Mesothelial cell of epicardium (in vitro differentiated cells): ENCODE results near the gene PLA2G4D. TPM values are rescaled to one million over a fixed set of nuclear protein-coding genes. Genes with fewer than 3 reads are reported as not detected.

Source experiments
- DNase-seq, 2 experiments: peaks; one replicate each; pipeline ENCODE4 v3.0.0; 2021; ENCODE audit warnings: low spot score in 2 of 2; ENCODE audit not compliant: unreplicated experiment in 2 of 2
- H3K27ac Mint-ChIP-seq: 2 replicates; pipeline ENCODE4 v1.8.0; 2021; ENCODE audit warnings: mixed read lengths
- H3K27me3 Mint-ChIP-seq: 2 replicates; pipeline ENCODE4 v1.8.0; 2021; ENCODE audit warnings: low read depth, mixed read lengths
- H3K36me3 Mint-ChIP-seq: 2 replicates; pipeline ENCODE4 v1.8.0; 2021; ENCODE audit warnings: mixed read lengths
- H3K4me1 Mint-ChIP-seq: 2 replicates; pipeline ENCODE4 v1.8.0; 2021; ENCODE audit warnings: mixed read lengths
- H3K4me3 Mint-ChIP-seq: 2 replicates; pipeline ENCODE4 v1.8.0; 2021; ENCODE audit warnings: mild to moderate bottlenecking, moderate library complexity, mixed read lengths
- H3K9me3 Mint-ChIP-seq: 2 replicates; pipeline ENCODE4 v1.8.0; 2021; ENCODE audit warnings: mixed read lengths
- CTCF ChIP-seq: fragments of 200-600 bp; sonication (generic); IDR thresholded peaks from one replicate; pipeline ENCODE4 v1.5.0; 2021; ENCODE audit warnings: antibody characterized with exemption; ENCODE audit not compliant: unreplicated experiment
- total RNA-seq: library from RNA; stranded (reverse); gene quantifications from 3 replicates; pipeline ENCODE4 v1.2.1, GENCODE V29; 2021

Gene PLA2G4D
- total RNA-seq, 1 donor from 2014 or later = not detected

GRCh38 chr15:42020713-42021273 is 73.6 kb downstream of the PLA2G4D start, which contains the start of gene PLA2G4E:
PLA2G4E (minus strand) TSS chr15:42021042; CDS start chr15:42021030, 12 bp downstream.
- H3K36me3 Mint-ChIP-seq = peaks cover 2% of the 10 kb centered on the region
- H3K4me1 Mint-ChIP-seq = peaks cover 4% of the 10 kb centered on the region
- no peak for TF ChIP-seq CTCF
- no peak within 1 kb of the TSS for H3K4me3 Mint-ChIP-seq
- no peak within 1 kb of the TSS for H3K27ac Mint-ChIP-seq
- H3K9me3 Mint-ChIP-seq = peaks cover 24% of the 10 kb centered on the region
- no peak for DNase-seq
- H3K27me3 Mint-ChIP-seq = peaks cover 16% of the 10 kb centered on the region

GRCh38 chr15:42018306-42019224 is 75.8 kb downstream of the PLA2G4D start:
- no peaks in the 10 kb centered on the region for H3K36me3 Mint-ChIP-seq
- no peak overlapping the region for H3K27ac Mint-ChIP-seq
- DNase-seq = no peak
- peaks cover 17% of the 10 kb centered on the region for H3K9me3 Mint-ChIP-seq
- TF ChIP-seq CTCF = no peak
- H3K4me1 Mint-ChIP-seq = peaks cover 4% of the 10 kb centered on the region
- H3K4me3 Mint-ChIP-seq = no peak overlapping the region
- H3K27me3 Mint-ChIP-seq = peaks cover 22% of the 10 kb centered on the region

Other genes starting within 250 kb of the PLA2G4D start
- 2.1 to 2.7 TPM (median 2.3 TPM) in 3 replicates for gene SPTBN5, start 200.5 kb downstream of the PLA2G4D start, total RNA-seq
- gene EHD4, start 122.0 kb downstream of the PLA2G4D start, total RNA-seq = 14.5 to 16.1 TPM (median 15.8 TPM) in 3 replicates
- not detected in 3 replicates for gene PLA2G4E, start 73.5 kb downstream of the PLA2G4D start, total RNA-seq
- 0.91 to 1.5 TPM (median 1.5 TPM) in 3 replicates for gene PLA2G4F, start 62.1 kb upstream of the PLA2G4D start, total RNA-seq
- gene VPS39, start 113.7 kb upstream of the PLA2G4D start, total RNA-seq = 86.2 to 91.2 TPM (median 90.2 TPM) in 3 replicates
- gene GANC, start 178.6 kb upstream of the PLA2G4D start, total RNA-seq = 39.7 to 42.7 TPM (median 42.0 TPM) in 3 replicates
- 55.9 to 56.1 TPM (median 56.1 TPM) in 3 replicates for gene TMEM87A, start 178.9 kb upstream of the PLA2G4D start, total RNA-seq